KOPT-K1 (cell line): Measurements from ENCODE around the gene CAPN6.

Experiments used
- H3K27ac ChIP-seq: fragments of 200-600 bp; sonication (generic); 2 replicates; pipeline ENCODE4 v1.5.1; 2016; ENCODE audit warnings: antibody characterized with exemption, mild to moderate bottlenecking, low read depth, low read length; ENCODE audit not compliant: poor library complexity, severe bottlenecking
- H3K36me3 ChIP-seq: fragments of 200-600 bp; sonication (generic); 2 replicates; pipeline ENCODE4 v1.5.1; 2017; ENCODE audit warnings: antibody characterized with exemption, mild to moderate bottlenecking, low read length, moderate library complexity; ENCODE audit not compliant: insufficient read depth
- H3K9me3 ChIP-seq: fragments of 200-600 bp; sonication (generic); 2 replicates; pipeline ENCODE4 v1.5.1; 2017; ENCODE audit warnings: antibody characterized with exemption, low read length, mild to moderate bottlenecking; ENCODE audit not compliant: insufficient read depth, poor library complexity, severe bottlenecking

CAPN6 gene, protein sequence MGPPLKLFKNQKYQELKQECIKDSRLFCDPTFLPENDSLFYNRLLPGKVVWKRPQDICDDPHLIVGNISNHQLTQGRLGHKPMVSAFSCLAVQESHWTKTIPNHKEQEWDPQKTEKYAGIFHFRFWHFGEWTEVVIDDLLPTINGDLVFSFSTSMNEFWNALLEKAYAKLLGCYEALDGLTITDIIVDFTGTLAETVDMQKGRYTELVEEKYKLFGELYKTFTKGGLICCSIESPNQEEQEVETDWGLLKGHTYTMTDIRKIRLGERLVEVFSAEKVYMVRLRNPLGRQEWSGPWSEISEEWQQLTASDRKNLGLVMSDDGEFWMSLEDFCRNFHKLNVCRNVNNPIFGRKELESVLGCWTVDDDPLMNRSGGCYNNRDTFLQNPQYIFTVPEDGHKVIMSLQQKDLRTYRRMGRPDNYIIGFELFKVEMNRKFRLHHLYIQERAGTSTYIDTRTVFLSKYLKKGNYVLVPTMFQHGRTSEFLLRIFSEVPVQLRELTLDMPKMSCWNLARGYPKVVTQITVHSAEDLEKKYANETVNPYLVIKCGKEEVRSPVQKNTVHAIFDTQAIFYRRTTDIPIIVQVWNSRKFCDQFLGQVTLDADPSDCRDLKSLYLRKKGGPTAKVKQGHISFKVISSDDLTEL

DNA sequence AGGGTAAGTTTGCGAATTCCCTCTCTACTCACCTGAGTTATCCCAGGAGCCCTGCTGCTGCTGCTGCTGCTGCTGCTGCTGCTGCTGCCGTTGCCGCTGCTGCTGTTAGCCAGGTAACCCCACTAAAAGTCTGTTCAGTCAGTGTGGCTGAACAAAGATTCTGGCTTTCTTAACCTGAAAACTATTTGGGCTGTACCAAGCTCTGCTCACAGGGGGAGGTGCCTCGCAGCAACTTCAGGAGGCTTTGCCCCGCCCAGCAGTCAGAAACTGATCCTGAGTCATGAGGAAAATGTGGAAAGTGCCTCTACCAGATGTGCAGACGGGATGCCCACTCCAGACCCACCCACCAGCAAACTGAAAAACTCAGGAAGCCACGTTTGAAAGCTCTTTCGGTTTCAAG is at the start of gene CAPN6:
CAPN6 (minus strand) TSS at position 145 of the 400 bp plus-strand sequence. CDS start 6,547 bp downstream, outside the sequence.
- Histone ChIP-seq H3K9me3 (no peaks in the 10 kb centered on the region), H3K36me3 (no peaks in the 10 kb centered on the region), H3K27ac (no peak within 1 kb of the TSS)

DNA sequence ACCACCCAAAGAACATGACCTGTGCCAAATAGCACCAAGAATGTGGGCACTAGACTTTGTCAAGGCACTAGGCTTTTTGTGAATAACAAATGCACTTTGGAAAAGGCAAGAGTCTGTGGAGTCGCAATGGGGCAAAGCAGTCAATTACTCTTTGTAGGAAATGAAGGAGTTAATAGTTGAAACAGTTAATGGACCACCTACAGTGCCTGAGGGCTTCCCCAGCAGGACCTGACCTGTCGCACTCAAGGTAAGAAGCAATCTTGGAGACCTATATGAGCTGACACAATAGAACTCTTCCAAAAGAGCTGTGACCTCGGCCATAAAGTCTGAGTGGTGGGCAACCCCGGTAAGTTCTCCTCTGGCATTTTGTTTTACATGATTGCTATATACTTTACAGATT is 49.2 kb upstream of the CAPN6 start:
- no peak overlapping the region for H3K27ac ChIP-seq
- H3K9me3 ChIP-seq, result no peaks in the 10 kb centered on the region
- no peaks in the 10 kb centered on the region for H3K36me3 ChIP-seq

DNA sequence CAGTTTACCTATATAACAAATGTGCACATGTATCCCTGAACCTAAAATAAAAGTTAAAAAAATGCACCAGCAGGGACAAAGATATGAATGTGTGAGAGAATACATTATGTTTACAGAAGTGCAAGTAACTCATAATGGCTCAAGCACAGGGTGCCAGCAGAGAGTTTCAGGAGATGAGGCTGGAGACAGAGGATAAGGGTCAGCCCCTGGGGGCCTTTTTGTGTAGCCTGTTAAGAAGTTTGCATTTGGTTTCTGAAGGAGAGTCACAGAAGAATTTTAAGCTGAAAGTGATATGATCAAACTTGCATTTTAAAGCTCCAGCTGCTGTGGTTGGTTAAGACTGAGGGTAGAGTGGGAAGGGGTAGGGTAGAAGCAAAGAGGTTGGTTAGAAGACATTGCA is 48.6 kb upstream of the CAPN6 start:
- Histone ChIP-seq H3K9me3 (no peaks in the 10 kb centered on the region), H3K36me3 (no peaks in the 10 kb centered on the region), H3K27ac (no peak overlapping the region)

DNA sequence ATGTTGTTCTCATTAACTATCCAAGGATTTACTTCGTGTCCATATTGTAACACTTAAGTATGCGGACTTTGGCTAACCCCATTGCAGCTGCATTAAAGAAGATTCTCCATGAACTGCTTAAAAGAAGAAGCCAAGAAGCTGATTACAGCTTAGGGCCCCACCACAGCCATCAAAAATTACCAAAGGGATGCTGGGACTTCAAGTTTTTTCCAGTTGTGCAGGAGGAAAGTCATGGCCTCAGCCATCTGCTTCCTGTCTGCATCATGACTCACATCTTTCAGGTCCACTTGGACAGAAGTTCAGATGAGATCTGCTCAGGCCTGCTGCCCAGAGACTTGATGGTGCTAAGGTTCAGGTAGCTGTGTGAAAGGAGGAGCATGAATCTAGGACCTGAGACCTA is 38.8 kb upstream of the CAPN6 start:
- Histone ChIP-seq H3K9me3 (no peaks in the 10 kb centered on the region), H3K27ac (no peak overlapping the region), H3K36me3 (no peaks in the 10 kb centered on the region)

DNA sequence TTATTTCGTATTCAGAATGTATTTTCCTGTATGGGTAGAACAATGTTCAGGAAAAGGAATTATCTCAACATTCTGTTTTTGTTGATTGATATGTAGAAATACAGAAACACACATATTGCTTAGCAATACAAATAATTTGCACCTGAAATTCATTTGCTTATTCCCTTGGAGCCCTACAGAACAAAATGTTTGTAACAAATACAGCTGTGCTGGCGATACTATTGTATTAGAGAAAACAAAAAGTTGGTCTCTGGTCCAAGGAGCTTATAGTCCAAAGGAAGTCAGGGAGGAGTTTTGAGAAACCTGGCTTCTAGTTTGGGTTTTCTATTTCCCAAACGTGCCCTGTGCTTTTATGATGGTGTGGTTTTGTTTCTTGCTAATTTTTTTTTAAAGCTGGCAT is 37.8 kb upstream of the CAPN6 start:
- Histone ChIP-seq H3K36me3 (no peaks in the 10 kb centered on the region), H3K9me3 (no peaks in the 10 kb centered on the region), H3K27ac (no peak overlapping the region)

DNA sequence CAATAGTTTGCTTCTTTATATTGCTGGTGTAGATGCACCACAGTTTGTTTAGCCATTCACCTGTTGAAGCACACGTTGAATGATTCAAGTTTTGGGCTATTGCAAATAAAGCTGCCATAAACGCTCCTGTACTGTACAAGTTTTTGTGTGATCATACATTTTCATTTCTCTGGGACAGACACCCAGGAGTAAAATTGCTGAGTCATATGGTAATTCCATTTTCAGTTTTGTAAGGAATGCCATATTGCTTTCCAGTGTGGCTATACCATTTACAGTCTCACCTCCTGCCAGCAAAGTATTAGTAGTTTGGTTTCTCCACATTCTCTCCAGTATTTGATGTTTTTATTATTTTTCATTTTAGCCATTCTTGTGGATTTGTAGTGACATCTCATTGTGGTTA is 32.0 kb upstream of the CAPN6 start:
- no peaks in the 10 kb centered on the region for H3K36me3 ChIP-seq
- H3K27ac ChIP-seq, result no peak overlapping the region
- H3K9me3 ChIP-seq, result no peaks in the 10 kb centered on the region

DNA sequence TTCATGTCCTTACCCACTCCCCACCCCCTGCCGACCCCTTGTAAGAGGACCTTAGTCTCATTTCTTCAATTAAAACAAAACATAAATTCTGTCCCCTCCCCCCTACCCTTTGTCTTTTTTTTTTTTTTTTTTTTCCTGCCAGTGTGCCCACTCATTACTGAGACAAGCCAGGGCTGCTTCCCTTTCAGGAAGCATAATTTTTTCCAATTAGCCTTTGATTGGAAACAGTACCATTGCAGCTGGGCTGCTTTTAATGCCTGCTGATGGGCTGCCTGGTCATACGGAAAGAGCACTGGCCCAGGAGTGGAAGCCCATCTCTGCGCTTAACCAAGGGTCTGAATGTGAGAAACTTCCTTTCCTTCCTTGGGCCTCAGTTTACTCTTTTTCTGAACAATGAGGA is 18.6 kb upstream of the CAPN6 start:
- no peak overlapping the region for H3K27ac ChIP-seq
- no peaks in the 10 kb centered on the region for H3K36me3 ChIP-seq
- no peaks in the 10 kb centered on the region for H3K9me3 ChIP-seq

DNA sequence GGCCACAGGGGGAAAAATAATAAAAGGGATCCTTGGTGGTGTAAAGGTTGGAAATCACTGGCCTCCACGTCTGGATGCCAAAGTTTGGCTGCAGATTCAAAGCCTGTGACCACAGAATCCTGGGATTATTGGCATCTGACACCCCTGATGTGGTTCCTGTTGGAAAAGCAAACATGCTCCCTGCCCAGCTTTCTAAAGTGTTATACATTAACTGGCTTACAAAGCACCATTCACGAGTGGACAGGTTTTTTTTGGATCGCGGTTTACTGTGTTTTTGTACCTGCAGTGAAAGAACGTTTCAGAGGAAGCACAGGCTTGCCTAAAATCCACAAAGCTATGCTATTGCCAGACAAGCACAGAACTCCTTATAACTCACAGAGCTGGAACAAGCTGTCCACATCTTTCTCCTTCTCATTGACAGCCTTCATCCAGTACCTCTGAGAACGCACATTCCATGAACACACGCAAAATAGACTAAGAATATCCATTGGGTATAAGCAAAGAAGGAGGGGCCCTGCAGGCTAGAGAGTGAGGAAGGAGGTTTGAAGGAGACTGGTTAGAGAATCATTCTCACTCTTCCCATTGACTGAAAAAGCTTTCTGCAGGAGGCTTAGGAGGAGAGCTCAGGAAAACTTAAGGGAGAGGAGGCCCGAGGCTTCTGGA is 14.5 kb upstream of the CAPN6 start:
- no peaks in the 10 kb centered on the region for H3K36me3 ChIP-seq
- H3K9me3 ChIP-seq, result no peaks in the 10 kb centered on the region
- no peak overlapping the region for H3K27ac ChIP-seq

DNA sequence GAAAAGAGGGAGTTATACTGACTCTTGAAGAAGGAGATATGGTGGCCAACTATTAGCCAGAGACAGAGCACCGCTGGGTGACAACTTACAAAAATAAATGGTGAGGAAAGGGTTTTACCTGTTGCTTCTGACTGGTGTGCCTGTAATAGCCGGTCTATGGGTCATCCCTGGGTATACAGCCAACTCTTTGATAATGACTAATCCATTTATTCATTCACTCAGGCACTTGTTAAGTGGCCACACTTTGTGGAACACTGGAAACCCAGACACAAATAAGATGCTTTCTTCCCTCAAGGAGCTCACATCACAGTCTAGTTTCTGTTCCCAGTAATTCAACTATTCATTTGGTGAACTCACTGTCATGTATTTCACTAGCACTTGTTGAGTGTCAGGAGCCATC is 13.2 kb upstream of the CAPN6 start:
- Histone ChIP-seq H3K9me3 (no peaks in the 10 kb centered on the region), H3K27ac (no peak overlapping the region), H3K36me3 (no peaks in the 10 kb centered on the region)

DNA sequence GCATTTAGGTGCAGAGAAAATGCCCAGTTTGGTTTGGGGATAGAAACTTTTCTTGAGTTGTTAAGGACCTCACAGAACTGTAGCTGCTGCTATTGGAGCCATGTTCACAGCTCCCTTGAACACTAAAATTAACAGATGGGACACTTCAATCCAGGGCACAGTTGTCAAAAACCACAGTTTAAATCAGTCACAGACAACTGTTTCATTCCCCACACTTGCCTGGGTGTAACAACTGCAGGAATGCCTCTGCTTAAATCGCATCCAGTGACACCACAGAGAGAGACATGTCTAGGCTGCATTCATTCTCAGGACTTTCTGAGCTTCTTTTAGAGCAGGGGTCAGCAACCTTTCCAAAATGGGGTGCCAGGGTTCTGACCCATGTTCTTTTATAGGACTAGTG is 12.7 kb upstream of the CAPN6 start:
- no peak overlapping the region for H3K27ac ChIP-seq
- no peaks in the 10 kb centered on the region for H3K9me3 ChIP-seq
- H3K36me3 ChIP-seq, result no peaks in the 10 kb centered on the region

DNA sequence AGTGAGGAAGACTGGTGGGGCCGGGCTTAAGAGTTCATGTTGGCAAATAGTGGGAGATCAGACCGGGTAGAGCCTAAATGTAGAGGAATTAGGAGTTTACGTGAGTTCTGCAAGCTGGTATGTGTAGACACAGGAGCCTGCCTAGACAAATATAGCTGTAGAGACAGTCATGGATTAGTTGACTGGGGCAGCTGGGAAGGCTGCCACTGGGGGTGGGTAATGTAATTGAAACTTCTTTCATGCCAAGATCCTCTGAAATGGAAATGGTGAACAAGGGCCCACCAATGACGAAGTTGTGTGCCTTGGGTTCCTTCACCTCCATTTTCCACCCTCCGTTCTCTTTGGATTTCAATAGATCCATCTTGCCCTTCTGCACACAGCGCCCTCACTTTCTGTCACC is 11.9 kb upstream of the CAPN6 start:
- Histone ChIP-seq H3K9me3 (no peaks in the 10 kb centered on the region), H3K36me3 (no peaks in the 10 kb centered on the region), H3K27ac (no peak overlapping the region)

DNA sequence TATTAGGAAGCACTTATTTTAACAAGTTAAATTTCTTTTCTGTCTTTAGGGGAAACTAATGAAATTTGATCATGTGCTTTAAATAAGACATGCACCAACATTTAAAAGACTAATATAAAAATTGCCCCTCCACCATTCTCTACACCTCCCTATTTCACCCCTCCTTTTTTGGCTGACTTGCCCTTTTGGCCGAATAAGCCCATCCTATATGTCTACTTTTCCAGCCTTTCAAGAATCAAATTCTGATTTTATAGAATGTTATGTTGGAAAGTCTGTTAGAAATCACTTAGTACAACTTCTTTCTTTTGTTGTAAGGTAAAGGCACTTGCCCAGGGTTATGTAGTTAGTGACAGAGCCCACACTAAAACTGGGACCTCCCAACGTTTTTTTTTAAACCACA is 1.8 kb downstream of the CAPN6 start:
- H3K36me3 ChIP-seq, result no peaks in the 10 kb centered on the region
- no peaks in the 10 kb centered on the region for H3K9me3 ChIP-seq
- H3K27ac ChIP-seq, result no peak overlapping the region

DNA sequence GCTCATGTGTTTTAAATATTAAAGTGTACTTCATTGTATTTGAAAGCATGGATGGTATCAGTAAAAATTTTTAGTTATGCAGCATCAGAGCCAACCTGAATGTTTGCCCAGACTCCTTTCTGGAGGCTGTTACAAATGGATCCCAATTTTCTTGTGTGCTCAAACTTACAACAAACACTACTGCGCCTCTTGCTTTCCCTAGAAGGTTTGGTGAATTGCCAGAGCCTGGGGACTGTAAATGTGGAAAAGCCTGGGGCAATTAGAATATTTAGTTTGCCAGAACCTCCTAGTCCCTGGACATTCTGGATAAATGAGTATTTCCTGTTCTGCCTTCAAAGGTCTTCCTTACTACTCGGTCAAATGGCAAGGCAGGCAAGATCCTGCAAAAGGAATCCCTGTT is 4.8 kb downstream of the CAPN6 start:
- no peak overlapping the region for H3K27ac ChIP-seq
- no peaks in the 10 kb centered on the region for H3K9me3 ChIP-seq
- H3K36me3 ChIP-seq, result no peaks in the 10 kb centered on the region

DNA sequence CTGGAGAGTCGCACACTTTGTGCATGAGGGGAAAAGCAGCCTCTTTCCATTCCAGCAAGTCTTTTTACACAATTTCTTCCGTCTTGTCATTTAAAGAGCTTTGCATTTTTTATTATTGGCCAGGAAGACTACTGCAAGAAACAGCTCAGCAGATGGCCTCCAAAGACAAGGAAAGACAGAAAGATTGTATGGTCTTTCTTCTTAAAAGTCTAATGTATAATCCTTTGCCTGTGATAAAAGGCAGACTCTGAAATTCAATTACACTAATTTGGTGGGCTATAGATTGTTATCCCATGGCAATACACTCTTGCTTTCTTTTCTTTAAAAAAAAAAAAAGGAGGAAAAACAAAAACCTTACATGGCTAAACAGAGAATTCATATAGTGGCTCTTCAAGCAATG is 5.9 kb downstream of the CAPN6 start:
- Histone ChIP-seq H3K36me3 (no peaks in the 10 kb centered on the region), H3K9me3 (no peaks in the 10 kb centered on the region), H3K27ac (no peak overlapping the region)

DNA sequence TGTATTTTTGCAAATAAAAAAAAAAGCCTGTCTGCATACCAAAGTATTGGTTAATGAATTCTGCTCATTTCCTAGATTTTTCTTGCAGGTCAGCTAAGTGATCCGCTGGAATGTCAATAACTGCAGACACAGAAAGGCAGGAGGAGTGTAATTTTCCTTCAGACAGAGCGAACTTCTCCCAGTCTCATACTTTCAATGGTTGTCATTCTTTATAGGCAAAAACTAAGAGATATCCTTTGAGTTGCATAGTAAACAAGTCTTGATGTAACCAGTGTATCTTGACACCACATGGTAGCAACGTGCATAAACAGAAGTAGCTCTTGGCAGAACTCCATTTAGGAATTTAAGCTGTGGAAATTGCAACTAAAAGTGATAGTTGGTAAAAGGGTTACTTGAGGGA is 8.2 kb downstream of the CAPN6 start:
- Histone ChIP-seq H3K27ac (no peak overlapping the region), H3K9me3 (no peaks in the 10 kb centered on the region), H3K36me3 (no peaks in the 10 kb centered on the region)
